Tibial nerve (tissue), 4 donors: ENCODE data around the gene RPS6KA2. TPM values are rescaled to one million over a fixed set of nuclear protein-coding genes. Genes with fewer than 3 reads are reported as not detected.
A peak's percentile ranks its signal among the peaks of the same experiment; 100 is the strongest.

Experiments used
- DNase-seq, 2 donors: peaks; one replicate each; pipeline ENCODE4 v3.0.0-alpha.2; 2019; ENCODE audit warnings: low spot score in 2 of 2
- H3K27ac ChIP-seq, 4 donors: fragments of 200-600 bp; sonication (generic) in 3 of 4; one replicate each; pipeline ENCODE4 v1.5.1; 2017 to 2019; ENCODE audit warnings: mild to moderate bottlenecking in 1 of 4
- H3K27me3 ChIP-seq, 2 donors: fragments of 200-600 bp; sonication (generic) in 1 of 2; one replicate each; pipeline versions ENCODE4 v1.5.1 to v1.6.0; 2017 to 2019
- H3K36me3 ChIP-seq, 3 donors: fragments of 200-600 bp; sonication (generic); one replicate each; pipeline ENCODE4 v1.5.1; 2018 to 2019
- H3K4me1 ChIP-seq, 4 donors: fragments of 200-600 bp; sonication (generic) in 3 of 4; one replicate each; pipeline ENCODE4 v1.5.1; 2017 to 2019
- H3K4me3 ChIP-seq, 4 donors: fragments of 200-600 bp; sonication (generic) in 3 of 4; one replicate each; pipeline ENCODE4 v1.5.1; 2017 to 2019; ENCODE audit warnings: mild to moderate bottlenecking in 1 of 4, moderate library complexity in 1 of 4
- H3K9me3 ChIP-seq, 4 donors: fragments of 200-600 bp; sonication (generic) in 3 of 4; one replicate each; pipeline ENCODE4 v1.5.1; 2017 to 2019
- CTCF ChIP-seq, 5 experiments: fragments of 200-600 bp in 3 of 5; fragments of 450-650 bp in 2 of 5; sonication (generic) in 3 of 5; IDR thresholded peaks; one replicate each; pipeline ENCODE4 v1.5.1; 2016 to 2019; ENCODE audit warnings: antibody characterized with exemption in 5 of 5, mild to moderate bottlenecking in 3 of 5, moderate library complexity in 2 of 5
- EP300 ChIP-seq, 2 donors: sonication (generic); formaldehyde crosslinking; IDR thresholded peaks; one replicate each; pipeline ENCODE4 v1.6.1; 2017; ENCODE audit warnings: antibody characterized with exemption in 2 of 2, mild to moderate bottlenecking in 1 of 2
- POLR2A ChIP-seq, 2 donors: fragments of 450-650 bp; IDR thresholded peaks; one replicate each; pipeline ENCODE4 v1.6.1; 2017; ENCODE audit warnings: antibody characterized with exemption in 2 of 2, mild to moderate bottlenecking in 2 of 2, moderate library complexity in 2 of 2
- WGBS, 2 donors: methylation state at CpG; one replicate each; pipeline ENCODE4 v1.1.5; 2018; 5-methylcytosine and 5-hydroxymethylcytosine counted together
- total RNA-seq, 4 donors: library from RNA; depleted of rRNA; stranded (reverse); fragments of >200 nt; gene quantifications; one replicate each; pipeline ENCODE4 v1.1.0, GENCODE V29; 2016

RPS6KA2 gene
- total RNA-seq, 4 donors from 2014 or later = 89.6 to 153 (median 103) TPM

GRCh38 chr6:166512567-166512966, 114.5 kb downstream of the RPS6KA2 start:
- H3K9me3 ChIP-seq = peaks cover 0 to under 1% (median 0%) of the 10 kb centered on the region in 4 donors
- no peaks in the 10 kb centered on the region for H3K4me1 ChIP-seq
- 90 to 92% methylated on average over 8 of the region's 8 CpGs for WGBS, 2 donors
- H3K36me3 ChIP-seq = peaks cover 0 to 45% (median 4%) of the 10 kb centered on the region in 3 donors
- no peaks in the 10 kb centered on the region for H3K27me3 ChIP-seq
- TF ChIP-seq EP300 (IDR thresholded peaks at IDR 0.05) = no peak
- no peak for TF ChIP-seq CTCF (IDR thresholded peaks at IDR 0.05)
- no peak for TF ChIP-seq POLR2A (IDR thresholded peaks at IDR 0.05)
- no peak overlapping the region for H3K27ac ChIP-seq
- H3K4me3 ChIP-seq = no peak overlapping the region
- no peak for DNase-seq

- H3K27me3 ChIP-seq = no peaks in the 10 kb centered on the region
- no peaks in the 10 kb centered on the region for H3K9me3 ChIP-seq
- TF ChIP-seq POLR2A (IDR thresholded peaks at IDR 0.05) = no peak
- TF ChIP-seq CTCF (IDR thresholded peaks at IDR 0.05) = no peak
- TF ChIP-seq EP300 (IDR thresholded peaks at IDR 0.05) = no peak
- no peaks in the 10 kb centered on the region for H3K4me1 ChIP-seq
- peaks cover 0 to 57% (median 4%) of the 10 kb centered on the region in 3 donors for H3K36me3 ChIP-seq
- 75 to 82% methylated on average over 2 of the region's 2 CpGs for WGBS, 2 donors
- DNase-seq = no peak
- no peak overlapping the region for H3K4me3 ChIP-seq
- H3K27ac ChIP-seq = no peak overlapping the region
These were observed 115.7 kb downstream of the RPS6KA2 start for GRCh38 chr6:166511316-166511715.

- WGBS, 2 donors = 83 to 84% methylated on average over 8 of the region's 8 CpGs
- peak overlapping the region in 1 of 4 donors; percentile 8 for H3K27ac ChIP-seq
- no peaks in the 10 kb centered on the region for H3K4me1 ChIP-seq
- H3K27me3 ChIP-seq = no peaks in the 10 kb centered on the region
- TF ChIP-seq POLR2A (IDR thresholded peaks at IDR 0.05) (no peak), CTCF (IDR thresholded peaks at IDR 0.05) (no peak), EP300 (IDR thresholded peaks at IDR 0.05) (no peak)
- no peaks in the 10 kb centered on the region for H3K9me3 ChIP-seq
- peaks cover 0 to 66% (median 4%) of the 10 kb centered on the region in 3 donors for H3K36me3 ChIP-seq
- H3K4me3 ChIP-seq = no peak overlapping the region
- no peak for DNase-seq
These were observed 117.9 kb downstream of the RPS6KA2 start for GRCh38 chr6:166509193-166509592.

- Histone ChIP-seq H3K4me1 (no peaks in the 10 kb centered on the region), H3K27ac (peak overlapping the region in 1 of 4 donors; percentile 8), H3K9me3 (no peaks in the 10 kb centered on the region), H3K4me3 (no peak overlapping the region), H3K27me3 (no peaks in the 10 kb centered on the region), H3K36me3 (peaks cover 2 to 68% (median 4%) of the 10 kb centered on the region in 3 donors)
- TF ChIP-seq EP300 (IDR thresholded peaks at IDR 0.05) = no peak
- no peak for TF ChIP-seq CTCF (IDR thresholded peaks at IDR 0.05)
- no peak for TF ChIP-seq POLR2A (IDR thresholded peaks at IDR 0.05)
- 83 to 89% methylated on average over 11 of the region's 11 CpGs for WGBS, 2 donors
- no peak for DNase-seq
These were observed 118.3 kb downstream of the RPS6KA2 start for GRCh38 chr6:166508726-166509125.

- no peaks in the 10 kb centered on the region for H3K4me1 ChIP-seq
- TF ChIP-seq EP300 (IDR thresholded peaks at IDR 0.05) = no peak
- TF ChIP-seq CTCF (IDR thresholded peaks at IDR 0.05) = no peak
- no peak for TF ChIP-seq POLR2A (IDR thresholded peaks at IDR 0.05)
- 86 to 87% methylated on average over 25 of the region's 25 CpGs for WGBS, 2 donors
- H3K27me3 ChIP-seq = no peaks in the 10 kb centered on the region
- no peak for DNase-seq
- H3K4me3 ChIP-seq = no peak overlapping the region
- no peak overlapping the region for H3K27ac ChIP-seq
- H3K9me3 ChIP-seq = no peaks in the 10 kb centered on the region
- H3K36me3 ChIP-seq = peaks cover 2 to 75% (median 4%) of the 10 kb centered on the region in 3 donors
These were observed 119.1 kb downstream of the RPS6KA2 start for GRCh38 chr6:166507809-166508564.
